Measurements from ENCODE around the gene SH2D2A.

GRCh38 chr1:156860628-156861423, 44.2 kb upstream of the SH2D2A start, which contains the start of gene NTRK1:
- TF ChIP-seq CTCF (IDR thresholded peaks at IDR 0.05) (no peak), POLR2A (IDR thresholded peaks at IDR 0.05) (no peak), EP300 (IDR thresholded peaks at IDR 0.05) (no peak)

Measured in tibial nerve (tissue), 4 donors.